Hematopoietic multipotent progenitor cell (in vitro differentiated cells): ENCODE measurements around the gene FKBP1A. TPM values are rescaled to one million over a fixed set of nuclear protein-coding genes. Genes with fewer than 3 reads are reported as not detected.

Experiments used
- DNase-seq, 3 donors: peaks; one replicate each; pipeline ENCODE4 v3.0.0-alpha.2; 2011 to 2015; ENCODE audit warnings: low read depth in 2 of 3, low spot score in 2 of 3
- total RNA-seq: library from RNA; depleted of rRNA; stranded (reverse); fragments of >200 nt; gene quantifications from one replicate; pipeline ENCODE4 v1.2.3, GENCODE V29; 2012

Gene FKBP1A
- total RNA-seq, 1 donor = 107 TPM

DNA sequence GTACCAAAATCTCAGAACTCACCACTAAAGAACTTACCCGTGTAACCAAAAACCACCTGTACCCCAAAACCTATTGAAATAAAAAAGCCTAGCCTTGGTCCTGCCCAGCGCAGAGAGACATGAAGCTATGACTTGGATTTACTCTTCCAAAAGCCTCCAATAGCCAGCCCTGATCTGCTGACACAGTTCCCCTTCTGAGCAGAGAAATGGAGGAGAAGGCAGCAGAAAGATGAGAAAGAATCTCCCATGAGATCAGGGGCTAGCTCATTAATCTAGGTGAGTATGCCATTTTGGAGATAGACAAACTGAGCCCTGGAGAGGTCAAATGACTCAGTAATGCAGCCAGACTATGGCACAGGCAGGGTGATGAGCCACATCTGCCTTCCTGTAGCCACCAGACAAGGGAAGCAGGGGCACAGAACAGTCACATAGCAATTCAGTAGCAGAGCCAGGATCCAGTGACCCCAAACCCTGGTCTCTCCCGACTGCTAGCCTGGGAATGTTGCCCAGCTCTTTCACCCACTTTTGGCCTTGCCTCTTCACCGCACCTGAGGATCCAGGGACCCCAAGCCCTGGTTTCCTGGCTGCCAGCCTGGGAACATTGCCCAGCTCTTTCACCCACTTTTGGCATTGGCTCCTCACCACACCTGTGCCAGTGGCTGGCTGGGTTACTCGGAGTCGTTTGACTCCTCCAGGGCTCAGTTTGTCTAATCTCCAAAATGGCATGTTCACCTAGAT lies 56.7 kb downstream of the FKBP1A start:
- no peak for DNase-seq

DNA sequence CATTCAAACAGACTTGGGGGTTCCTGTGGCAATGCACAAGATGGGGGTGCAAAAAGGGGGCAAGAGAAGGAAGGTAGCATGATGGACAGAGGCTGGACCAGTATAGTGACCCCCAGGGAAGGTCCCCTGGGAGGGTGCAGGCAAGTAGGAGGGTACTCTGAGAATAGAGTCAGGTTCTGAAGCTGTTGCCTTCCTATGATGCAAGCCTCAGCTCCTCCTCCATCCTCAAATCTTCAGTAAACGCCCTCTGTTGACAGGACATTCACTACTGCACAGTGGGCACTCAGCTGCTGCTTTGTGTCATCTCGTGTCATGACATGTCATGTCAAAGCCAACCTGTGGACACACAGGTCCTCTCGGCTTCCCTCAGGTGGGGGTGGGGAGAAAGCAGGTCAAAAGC lies 58.1 kb downstream of the FKBP1A start:
- no peak for DNase-seq

DNA sequence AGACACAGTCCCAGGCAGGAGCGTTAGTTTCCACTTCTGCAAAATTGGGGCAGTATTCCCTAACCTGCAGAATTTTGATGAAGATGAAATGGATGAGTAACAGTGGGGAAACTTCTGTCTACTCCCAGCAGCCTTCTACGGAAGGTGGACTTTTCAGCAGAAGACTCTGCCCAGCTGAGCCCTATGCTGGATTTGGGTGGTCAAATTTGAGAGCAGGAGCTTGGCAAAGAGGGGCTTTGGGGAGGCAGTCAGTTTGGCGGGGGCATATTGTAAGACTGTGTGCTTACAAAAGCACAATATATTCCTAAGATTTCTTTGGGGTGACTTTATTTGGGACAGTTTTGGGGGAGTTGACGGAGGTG lies 58.5 kb downstream of the FKBP1A start:
- DNase-seq = no peak

DNA sequence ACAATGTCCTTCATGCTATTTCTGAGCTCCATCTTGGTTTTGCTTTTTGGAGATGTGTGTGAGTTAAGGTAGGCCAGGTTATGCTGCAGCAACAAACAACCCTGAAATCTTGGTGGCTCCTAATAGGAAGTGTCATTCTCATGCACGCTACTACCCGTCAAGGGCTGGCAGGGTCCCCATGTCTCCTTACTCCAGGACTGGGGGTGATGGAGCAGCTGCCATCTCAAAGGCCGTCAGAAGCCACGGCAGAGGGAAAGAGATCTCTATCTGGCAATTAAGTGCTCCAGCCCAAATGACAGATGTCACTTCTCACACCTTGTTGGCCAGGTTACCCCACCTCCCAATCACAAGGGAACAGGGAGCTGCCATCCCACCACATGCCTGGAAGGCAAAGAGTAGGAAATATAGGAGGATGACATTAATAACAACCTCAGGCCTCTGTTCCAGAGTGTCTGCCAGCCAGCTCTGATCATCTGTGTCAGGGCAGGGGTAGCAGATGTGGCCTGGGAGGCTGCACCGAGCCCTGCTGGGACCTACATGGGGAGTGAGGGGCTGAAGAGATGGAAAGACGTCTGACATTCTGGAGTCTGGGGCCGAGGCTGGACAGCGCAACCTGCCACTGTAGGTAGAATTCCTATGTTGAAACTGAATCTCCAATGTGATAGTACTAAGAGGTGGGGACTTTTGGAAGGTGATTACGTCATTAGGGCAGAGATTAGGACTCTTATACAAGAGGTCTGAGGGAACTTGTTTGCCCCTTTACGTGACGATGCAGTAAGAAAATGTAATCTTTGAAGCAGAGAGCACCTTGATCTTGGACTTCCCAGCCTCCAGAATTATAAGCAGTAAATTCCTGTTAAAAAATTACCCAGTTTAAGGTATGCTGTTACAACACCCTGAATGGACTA lies 59.1 kb downstream of the FKBP1A start:
- no peak for DNase-seq

DNA sequence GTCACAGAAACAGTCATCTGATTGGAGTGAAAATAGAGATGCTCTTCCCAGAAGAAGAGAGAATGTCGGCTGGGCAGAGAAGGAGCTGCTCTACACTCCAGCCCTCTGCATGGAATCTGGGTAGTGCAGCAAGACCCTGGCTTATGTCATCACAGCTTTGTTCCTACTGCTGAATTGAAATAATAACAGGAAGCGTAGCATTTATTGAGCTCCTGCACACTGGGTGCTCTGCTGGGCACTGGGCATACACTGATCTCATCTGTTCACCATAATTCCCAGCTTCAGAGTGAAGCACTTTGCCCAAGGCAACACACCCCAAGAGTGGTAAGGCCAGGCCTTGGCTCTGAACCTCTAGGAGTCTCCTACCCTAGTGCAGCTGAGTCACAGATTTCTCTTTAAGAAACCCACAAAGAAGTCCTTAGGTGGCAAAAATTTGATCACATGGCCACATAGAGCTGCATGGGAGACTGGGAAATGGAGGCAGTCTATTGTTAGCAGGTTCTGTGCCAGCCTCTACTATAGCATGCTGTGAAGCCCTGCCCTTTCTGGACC lies 60.0 kb downstream of the FKBP1A start:
- no peak for DNase-seq

DNA sequence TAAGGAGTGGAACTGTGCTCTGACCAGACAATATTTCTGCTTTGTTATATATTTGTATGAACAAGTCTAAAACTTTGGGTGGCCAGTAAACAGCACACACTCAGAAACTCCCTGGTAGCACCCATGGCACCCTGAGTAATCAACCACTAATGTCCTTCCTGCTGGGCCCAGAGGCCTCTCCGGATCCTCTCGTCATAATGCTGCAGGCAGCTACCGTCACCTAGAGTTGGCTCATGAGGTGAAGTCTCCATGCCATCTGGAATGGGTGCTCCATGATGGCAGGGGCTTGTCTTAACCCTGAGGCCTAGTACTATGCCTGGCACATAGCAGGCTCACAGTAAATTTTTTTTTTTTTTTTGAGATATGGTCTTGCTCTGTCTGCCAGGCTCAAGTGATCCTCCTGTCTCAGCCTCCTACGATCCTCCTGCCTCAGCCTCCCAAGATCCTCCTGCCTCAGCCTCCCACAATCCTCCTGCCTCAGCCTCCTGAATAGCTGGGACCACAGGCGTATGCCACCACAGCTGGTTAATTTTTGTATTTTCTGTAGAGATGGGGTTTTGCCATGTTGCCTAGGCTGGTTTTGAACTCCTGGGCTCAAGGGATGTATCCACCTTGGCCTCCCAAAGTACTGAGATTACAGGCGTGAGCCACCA lies 60.9 kb downstream of the FKBP1A start:
- DNase-seq = no peak

DNA sequence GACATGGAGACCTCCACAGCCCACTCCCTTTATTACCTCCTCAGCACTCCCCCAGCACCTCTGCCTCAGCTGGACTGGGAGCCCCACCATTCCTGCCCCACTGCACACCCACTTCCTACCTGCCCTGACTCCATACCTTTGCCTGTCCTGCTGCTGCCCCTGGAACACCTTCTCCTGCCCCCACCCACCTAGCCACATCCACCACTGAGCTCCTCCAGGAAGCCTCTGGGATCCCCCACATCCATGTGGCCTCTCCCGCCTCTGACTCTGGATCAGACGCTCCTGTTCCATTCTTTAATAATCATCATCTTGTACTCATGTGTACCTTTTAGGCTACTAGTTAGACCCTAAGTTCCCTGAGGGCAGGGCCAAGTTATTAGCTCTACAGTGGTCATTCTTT lies 61.8 kb downstream of the FKBP1A start:
- no peak for DNase-seq

DNA sequence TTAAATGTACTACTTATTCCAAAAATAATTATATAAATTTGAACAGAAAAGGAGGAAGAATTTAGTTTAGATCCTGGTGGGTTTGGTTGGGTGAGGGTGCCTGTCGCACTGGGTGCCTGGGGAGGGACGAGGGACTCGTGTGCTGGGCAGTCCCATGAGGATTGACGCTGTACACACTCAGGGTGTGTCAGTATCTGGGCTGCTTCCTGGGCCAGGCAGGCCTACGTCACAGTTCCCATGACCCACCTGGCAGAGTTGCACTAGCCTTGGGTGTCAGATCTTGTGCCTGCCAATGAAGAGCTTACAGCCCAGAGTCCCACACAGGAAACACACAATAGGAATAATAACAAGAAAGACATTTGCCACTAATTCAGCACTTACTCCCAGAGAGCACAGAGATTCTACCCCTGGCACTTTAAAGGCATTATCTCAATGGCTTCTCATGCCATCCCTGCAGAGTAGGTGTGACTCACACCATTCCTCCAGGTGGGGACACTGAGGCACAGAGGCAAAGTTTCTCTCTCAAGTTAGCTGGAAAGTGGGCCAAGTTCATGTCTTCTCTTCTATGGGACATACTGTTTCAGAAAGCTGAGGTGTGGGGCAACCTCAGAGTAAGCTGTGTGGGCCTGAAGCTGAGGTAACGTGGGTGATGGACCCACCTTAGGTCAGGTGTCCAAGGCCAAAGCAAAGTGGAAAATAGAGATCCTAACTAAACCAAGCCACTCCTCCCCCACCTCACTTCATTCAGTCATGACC lies 62.6 kb downstream of the FKBP1A start:
- DNase-seq = no peak

DNA sequence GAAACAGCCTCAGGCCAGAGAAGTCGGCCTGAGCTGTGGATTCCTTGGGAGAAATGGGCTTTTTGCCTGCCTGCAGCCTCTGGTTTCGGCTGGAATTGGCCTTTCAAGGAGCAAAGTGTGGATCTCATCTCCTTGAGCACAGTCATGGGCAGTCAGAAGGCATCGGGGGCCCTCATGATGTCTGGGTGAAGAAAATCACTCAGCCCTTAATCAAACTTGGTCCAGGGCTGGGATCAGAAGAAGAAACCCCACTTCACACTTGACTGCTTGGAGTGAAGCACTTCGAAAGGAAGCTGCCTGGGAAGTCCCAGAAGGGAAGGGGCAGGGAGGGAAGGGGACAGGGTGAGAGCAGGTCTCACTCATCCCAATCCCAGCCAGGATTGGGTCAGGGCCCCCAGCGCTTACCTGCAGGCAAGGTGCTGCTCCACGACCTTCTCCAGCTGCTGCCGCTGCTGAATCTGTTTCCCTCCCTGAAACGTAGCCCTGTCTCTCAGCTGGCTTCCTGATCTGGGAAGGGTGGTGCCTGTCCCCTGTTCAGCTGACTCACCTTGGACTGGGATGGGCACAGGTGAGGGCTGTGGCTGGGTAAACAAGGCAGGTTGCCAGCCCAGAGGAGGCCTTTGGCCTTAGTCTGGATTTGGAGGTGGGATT lies 64.0 kb downstream of the FKBP1A start, which contains the start of gene SDCBP2:
Gene SDCBP2, minus strand, starts transcription at position 460 of the 651 bp plus-strand sequence. CDS start 8,723 bp downstream, outside the sequence.
- DNase-seq = no peak

DNA sequence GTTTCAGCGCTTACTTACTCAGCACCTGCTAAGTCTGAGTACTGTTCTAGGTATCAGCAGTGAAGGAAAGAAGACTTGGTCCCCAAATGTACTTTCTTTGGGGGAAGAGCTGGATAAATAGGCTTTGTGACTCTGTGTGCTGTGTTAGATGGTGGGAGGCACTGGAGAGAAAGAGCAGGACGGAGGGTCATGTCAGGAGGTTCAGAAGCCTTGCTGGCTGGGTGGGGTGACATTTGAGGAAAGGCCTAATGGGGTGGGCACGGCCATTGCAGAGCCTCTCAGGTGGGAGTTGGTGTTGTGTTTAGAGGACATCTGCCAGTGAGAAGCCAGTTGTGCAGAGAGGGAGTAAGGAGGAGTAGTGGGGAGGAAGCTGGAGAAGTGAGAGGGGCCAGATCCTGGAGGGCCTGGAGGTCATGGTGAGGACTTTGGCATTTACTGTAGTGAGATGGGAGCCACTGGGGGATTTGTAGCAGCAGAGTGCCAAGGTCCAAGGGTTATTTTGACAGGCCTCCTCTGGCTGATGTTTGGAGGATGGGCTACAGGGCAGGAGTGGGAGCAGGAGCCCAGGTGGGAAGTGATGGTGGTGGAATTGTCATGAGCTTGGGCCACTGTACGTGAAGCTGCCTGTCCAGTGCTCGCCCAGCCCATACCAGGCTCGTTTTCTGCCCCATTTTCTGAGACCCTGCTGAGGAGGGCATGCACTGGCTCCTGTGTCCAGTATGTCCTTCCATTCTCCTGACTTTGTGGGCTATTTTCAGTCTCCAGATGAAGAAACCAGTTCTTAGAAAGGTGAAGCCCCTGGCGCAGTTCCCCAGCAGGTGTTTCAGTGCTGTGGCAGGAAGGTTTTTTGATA lies 64.8 kb downstream of the FKBP1A start:
- DNase-seq = no peak

DNA sequence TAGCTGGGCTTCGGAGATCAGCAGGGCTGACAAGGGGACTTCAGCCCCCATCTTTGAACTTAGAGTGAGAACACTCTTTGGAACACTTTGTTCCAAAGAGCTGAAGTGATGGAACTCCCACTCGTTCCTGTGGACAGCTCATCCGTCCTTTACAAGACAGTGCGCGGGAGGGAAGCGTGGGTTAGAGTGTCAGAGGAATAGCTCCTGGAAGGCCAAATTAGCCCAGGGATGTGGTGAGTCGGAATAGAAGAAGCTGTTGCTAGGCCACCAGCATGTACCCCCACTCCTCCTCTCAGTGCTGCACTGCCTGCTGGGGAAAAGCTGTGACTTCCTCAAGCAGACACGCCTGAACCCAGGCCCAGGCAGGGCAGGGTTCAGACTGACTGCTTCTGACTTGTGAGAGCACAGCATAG lies 65.6 kb downstream of the FKBP1A start:
- DNase-seq = no peak

DNA sequence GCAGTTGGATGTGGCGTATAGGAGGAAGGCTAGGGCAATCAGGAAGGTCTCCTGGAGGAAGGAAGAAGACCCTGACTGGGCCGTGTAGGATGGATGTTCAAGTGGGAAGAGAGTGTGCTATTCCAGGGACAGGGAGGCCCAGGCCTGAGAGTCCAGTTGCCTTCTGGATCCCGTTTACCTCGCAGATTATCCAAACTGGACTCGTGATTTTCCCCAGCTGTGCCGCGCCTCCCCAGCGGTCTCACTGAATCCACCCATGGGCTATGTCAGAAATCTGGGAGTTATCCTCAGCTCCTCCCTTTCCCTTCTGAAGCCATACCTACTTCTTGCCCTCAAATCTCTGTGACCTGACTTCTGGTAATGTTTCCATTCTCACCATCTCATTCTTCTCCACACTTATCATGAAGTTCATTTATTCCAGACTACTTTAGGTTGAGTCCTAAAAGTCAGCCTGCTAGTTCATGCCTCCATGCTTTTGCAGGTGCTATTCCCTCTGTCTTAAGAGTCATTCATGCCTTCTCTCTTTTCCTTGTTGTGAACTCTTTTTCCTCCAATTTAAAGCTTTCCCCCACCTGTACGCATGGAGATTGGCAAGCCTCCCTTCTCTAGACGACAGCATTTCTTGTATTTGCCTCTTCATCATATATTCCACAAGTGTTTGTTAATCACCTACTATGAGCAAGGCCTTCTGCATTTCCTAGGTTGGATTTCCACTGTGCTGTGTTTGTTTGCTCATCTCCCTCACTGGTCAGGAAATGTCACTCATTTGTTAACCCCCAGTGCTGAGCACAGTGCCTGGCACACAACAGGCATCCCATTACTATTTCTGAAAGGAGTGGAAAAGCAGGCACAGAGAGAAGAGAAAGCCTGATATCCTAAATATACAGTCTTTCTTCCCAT lies 66.6 kb downstream of the FKBP1A start:
- no peak for DNase-seq

DNA sequence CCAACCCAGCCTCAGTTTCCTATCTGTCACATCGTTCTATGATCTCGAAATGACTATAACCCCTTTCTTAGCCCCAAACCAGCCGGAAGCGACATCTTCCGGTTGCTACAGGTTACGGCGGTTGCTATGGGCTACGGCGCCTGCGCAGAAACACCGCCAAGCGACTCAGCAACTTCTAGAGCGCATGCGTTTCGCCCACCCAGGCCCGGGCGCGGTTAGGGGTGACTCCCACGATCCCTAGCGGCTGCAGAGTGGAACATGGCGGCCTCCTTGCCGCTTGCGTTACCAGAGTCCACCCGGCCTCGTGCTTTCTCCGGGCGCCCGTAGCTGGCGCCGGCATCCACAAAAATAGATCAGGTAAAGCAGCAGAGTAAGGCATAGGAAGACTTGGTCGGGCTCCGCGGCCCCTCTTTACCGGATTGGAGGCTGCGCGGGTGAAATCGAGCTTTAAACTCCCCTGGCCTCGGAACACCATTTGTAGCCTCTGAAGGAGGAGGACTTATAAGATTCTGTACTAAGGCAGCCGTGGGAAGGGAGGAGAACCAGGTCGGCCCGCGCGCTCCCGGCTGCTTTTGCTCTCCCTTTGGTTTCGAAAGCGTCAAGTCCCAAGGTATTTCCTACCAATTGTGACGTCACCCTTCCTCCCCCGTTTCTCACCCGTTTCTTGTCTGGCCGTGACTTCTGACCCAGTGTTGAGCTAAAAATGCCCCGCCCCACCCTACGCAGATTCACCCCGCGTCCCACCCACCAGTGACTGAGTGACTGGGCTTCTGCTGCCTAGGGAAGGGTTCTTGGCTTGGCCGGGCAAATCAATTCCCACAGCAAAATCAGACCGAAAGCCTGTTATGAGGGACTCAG lies 67.5 kb downstream of the FKBP1A start:
- peak; percentile 95 to 98 (median 97) for DNase-seq

DNA sequence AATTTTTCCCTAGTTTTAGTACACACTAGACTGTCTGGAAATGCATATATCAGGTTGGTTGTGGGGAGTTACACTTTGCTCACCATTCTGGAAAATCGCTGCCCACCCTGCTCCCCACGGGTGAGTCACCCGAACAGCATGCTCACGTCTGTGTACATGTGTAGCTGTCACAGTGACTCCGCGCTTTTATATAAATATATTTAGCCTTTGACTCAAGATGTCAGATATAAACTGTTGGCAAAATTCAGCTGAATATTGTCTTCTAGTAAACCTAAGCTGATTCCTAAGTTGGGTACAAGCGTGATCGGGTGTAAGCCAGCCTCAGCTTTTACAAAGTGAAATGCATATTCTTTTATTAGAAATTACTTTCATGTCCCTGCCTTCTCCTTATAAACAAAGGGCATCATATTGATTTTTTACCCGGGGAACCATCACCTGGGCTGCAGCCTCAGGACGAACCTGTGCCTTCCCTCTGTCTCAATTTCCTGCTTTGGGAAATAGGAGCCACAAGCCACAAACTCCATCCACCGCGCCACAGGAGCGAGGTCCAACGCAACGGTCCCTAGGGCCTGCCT lies 68.2 kb downstream of the FKBP1A start:
- DNase-seq = peak in 2 of 3 donors; percentile 69 to 80

DNA sequence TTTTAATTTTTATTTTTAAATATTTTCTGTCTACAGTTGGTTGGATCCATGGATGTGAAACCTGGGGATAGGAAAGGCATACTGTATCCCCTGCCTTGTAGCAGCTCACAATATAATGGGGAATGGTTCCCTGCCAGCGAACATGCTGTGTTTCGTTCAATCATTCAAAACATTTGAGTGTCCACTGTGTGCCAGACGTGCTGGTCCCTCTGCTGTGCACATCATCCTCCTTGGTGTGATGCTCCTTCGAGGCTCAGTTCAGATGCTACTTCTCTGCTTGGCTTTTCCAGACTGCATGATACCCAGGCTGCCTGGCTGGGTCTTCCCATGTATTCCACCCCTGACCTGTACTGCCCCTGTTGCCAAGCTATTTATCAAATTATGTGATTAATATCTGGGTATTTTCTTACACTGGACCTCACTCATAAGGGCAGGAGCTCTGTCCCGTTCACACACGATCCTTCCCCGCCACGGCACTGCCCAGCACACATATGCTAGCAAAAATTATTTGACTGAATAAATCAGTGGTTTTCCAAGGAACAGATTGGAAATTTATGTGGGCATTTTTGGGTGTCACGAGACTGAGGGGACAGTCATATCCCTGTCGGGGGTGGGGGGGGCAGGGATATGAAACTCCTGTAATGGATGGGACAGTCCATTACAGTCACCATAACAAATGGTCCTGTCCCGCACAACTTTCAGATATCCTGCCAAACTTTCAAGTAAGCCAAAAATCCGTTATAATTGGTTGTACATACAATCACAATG lies 68.8 kb downstream of the FKBP1A start:
- DNase-seq = no peak

DNA sequence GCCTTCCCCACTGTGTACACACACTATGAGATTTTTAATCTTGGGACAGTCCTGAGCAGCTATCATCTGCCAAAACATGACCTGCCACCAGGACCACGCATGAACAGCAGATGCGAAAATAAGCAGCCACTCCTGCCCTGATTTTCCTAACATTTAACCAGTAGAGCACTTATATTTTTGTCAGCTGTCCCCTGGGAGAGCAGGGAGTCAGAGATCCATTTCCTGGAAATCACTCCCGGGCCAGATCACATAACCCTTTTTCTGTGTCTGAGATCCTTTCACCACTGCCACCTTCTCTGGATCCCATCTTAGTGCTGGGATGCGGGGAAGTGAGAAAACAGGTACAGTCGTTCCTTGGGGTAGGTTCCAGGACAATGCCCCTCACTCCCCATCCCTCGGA lies 69.6 kb downstream of the FKBP1A start:
- no peak for DNase-seq
